ENCODE measurements around the gene FAM241A. TPM values are rescaled to one million over a fixed set of nuclear protein-coding genes. Genes with fewer than 3 reads are reported as not detected.

FAM241A gene
- polyA plus RNA-seq, 4 donors = 1.4 to 2.8 (median 1.9) TPM

Other genes starting within 250 kb of the FAM241A start
- gene AP1AR, start 86.3 kb downstream of the FAM241A start, polyA plus RNA-seq (ENCODE audit: insufficient read length in 4 of 4) = 10 to 100 TPM; 34.3 to 47.0 (median 41.7) TPM
- 10 to 100 TPM; 15.7 to 20.3 (median 20.0) TPM for gene TIFA, start 140.4 kb downstream of the FAM241A start, polyA plus RNA-seq (ENCODE audit: insufficient read length in 4 of 4)
- gene ALPK1, start 151.9 kb downstream of the FAM241A start, polyA plus RNA-seq (ENCODE audit: insufficient read length in 4 of 4) = 10 to 100 TPM; 10.2 to 14.2 (median 11.5) TPM